ENCODE results near the gene CDON. TPM values are rescaled to one million over a fixed set of nuclear protein-coding genes. Genes with fewer than 3 reads are reported as not detected.

CDON gene
- total RNA-seq, 1 experiment from 2014 or later, result 10.1 TPM

- H3K79me2 ChIP-seq (ENCODE audit: low read length), result no peaks in the 10 kb centered on the region
- H3K4me1 ChIP-seq (ENCODE audit: insufficient read depth, low read length), result no peaks in the 10 kb centered on the region
- H3K4me2 ChIP-seq (ENCODE audit: low read length), result no peak overlapping the region
- no peak for ATAC-seq
- H3K27me3 ChIP-seq (ENCODE audit: low read length), result no peaks in the 10 kb centered on the region
- H3K4me3 ChIP-seq (ENCODE audit: low read length), result no peak overlapping the region
- TF ChIP-seq EZH2 (IDR thresholded peaks at IDR 0.05; ENCODE audit: low read length, unreplicated experiment) (no peak), CTCF (conservative IDR thresholded peaks at IDR 0.05; ENCODE audit: low read depth, low read length) (no peak)
- no TSS peak for BruUV-seq (replicated peaks)
- H2AFZ ChIP-seq (ENCODE audit: low read length), result no peak overlapping the region
- no peak overlapping the region for H3K9ac ChIP-seq (ENCODE audit: low read length)
- CTCF ChIA-PET, result no interaction called here
- H3F3A ChIP-seq (ENCODE audit: low read length, unreplicated experiment), result no peaks in the 10 kb centered on the region
- intact Hi-C loops (cut with micrococcal nuclease), result no loop called here
- DNase-seq, result no peak
- H3K36me3 ChIP-seq (ENCODE audit: low read depth, low read length), result 0 out of 2 replicates have a peak, but pooled peaks cover 3% of the 10 kb centered on the region
- H3K9me3 ChIP-seq (ENCODE audit: low read length), result no peaks in the 10 kb centered on the region
- no peaks in the 10 kb centered on the region for H3K9me2 ChIP-seq (replicated peaks; ENCODE audit: low read length)
- no peak overlapping the region for H3K27ac ChIP-seq (ENCODE audit: low read length)
- POLR2A ChIA-PET (ENCODE audit: unreplicated experiment), result no interaction called here
- no peaks in the 10 kb centered on the region for H4K20me1 ChIP-seq (ENCODE audit: low read length)
These were observed 67.4 kb downstream of the CDON start for GRCh38 chr11:125995313-125995712.

GRCh38 chr11:125994509-125994908, 68.2 kb downstream of the CDON start:
- H2AFZ ChIP-seq (ENCODE audit: low read length), result no peak overlapping the region
- intact Hi-C loops (cut with micrococcal nuclease), result no loop called here
- H3K4me1 ChIP-seq (ENCODE audit: insufficient read depth, low read length), result no peaks in the 10 kb centered on the region
- H3K4me3 ChIP-seq (ENCODE audit: low read length), result no peak overlapping the region
- no peak overlapping the region for H3K9ac ChIP-seq (ENCODE audit: low read length)
- no peak overlapping the region for H3K27ac ChIP-seq (ENCODE audit: low read length)
- 0 out of 2 replicates have a peak, but pooled peaks cover 3% of the 10 kb centered on the region for H3K36me3 ChIP-seq (ENCODE audit: low read depth, low read length)
- H3K4me2 ChIP-seq (ENCODE audit: low read length), result no peak overlapping the region
- H3K27me3 ChIP-seq (ENCODE audit: low read length), result no peaks in the 10 kb centered on the region
- no peak for DNase-seq
- no peaks in the 10 kb centered on the region for H4K20me1 ChIP-seq (ENCODE audit: low read length)
- no peaks in the 10 kb centered on the region for H3F3A ChIP-seq (ENCODE audit: low read length, unreplicated experiment)
- no peaks in the 10 kb centered on the region for H3K9me3 ChIP-seq (ENCODE audit: low read length)
- no peak for ATAC-seq
- TF ChIP-seq EZH2phosphoT487 (IDR thresholded peaks at IDR 0.05; ENCODE audit: borderline replicate concordance, low read length) (no peak), CTCF (conservative IDR thresholded peaks at IDR 0.05; ENCODE audit: low read depth, low read length) (no peak), EZH2 (IDR thresholded peaks at IDR 0.05; ENCODE audit: low read length, unreplicated experiment) (no peak)
- BruUV-seq (replicated peaks), result no TSS peak
- H3K9me2 ChIP-seq (replicated peaks; ENCODE audit: low read length), result no peaks in the 10 kb centered on the region
- CTCF ChIA-PET, result no interaction called here
- POLR2A ChIA-PET (ENCODE audit: unreplicated experiment), result no interaction called here
- H3K79me2 ChIP-seq (ENCODE audit: low read length), result no peaks in the 10 kb centered on the region

- no peaks in the 10 kb centered on the region for H3K9me3 ChIP-seq (ENCODE audit: low read length)
- no TSS peak for BruUV-seq (replicated peaks)
- ATAC-seq (no peak), DNase-seq (no peak)
- H3K27me3 ChIP-seq (ENCODE audit: low read length), result no peaks in the 10 kb centered on the region
- no peaks in the 10 kb centered on the region for H4K20me1 ChIP-seq (ENCODE audit: low read length)
- H3K9me2 ChIP-seq (replicated peaks; ENCODE audit: low read length), result no peaks in the 10 kb centered on the region
- no peak overlapping the region for H3K27ac ChIP-seq (ENCODE audit: low read length)
- no peaks in the 10 kb centered on the region for H3K4me1 ChIP-seq (ENCODE audit: insufficient read depth, low read length)
- TF ChIP-seq EZH2 (IDR thresholded peaks at IDR 0.05; ENCODE audit: low read length, unreplicated experiment) (no peak), EZH2phosphoT487 (IDR thresholded peaks at IDR 0.05; ENCODE audit: borderline replicate concordance, low read length) (no peak), CTCF (conservative IDR thresholded peaks at IDR 0.05; ENCODE audit: low read depth, low read length) (no peak)
- no peak overlapping the region for H3K4me2 ChIP-seq (ENCODE audit: low read length)
- ChIA-PET CTCF (no interaction called here), POLR2A (ENCODE audit: unreplicated experiment) (no interaction called here)
- no peak overlapping the region for H2AFZ ChIP-seq (ENCODE audit: low read length)
- intact Hi-C loops (cut with micrococcal nuclease), result no loop called here
- H3K36me3 ChIP-seq (ENCODE audit: low read depth, low read length), result 0 out of 2 replicates have a peak, but pooled peaks cover 3% of the 10 kb centered on the region
- H3K79me2 ChIP-seq (ENCODE audit: low read length), result no peaks in the 10 kb centered on the region
- no peak overlapping the region for H3K9ac ChIP-seq (ENCODE audit: low read length)
- no peak overlapping the region for H3K4me3 ChIP-seq (ENCODE audit: low read length)
- no peaks in the 10 kb centered on the region for H3F3A ChIP-seq (ENCODE audit: low read length, unreplicated experiment)
These were observed 69.8 kb downstream of the CDON start for GRCh38 chr11:125992893-125993292.
